ENCODE measurements around the gene STAG1. TPM values are rescaled to one million over a fixed set of nuclear protein-coding genes. Genes with fewer than 3 reads are reported as not detected.

The STAG1 gene
- polyA plus RNA-seq, 1 experiment = 30.1 TPM

- Histone ChIP-seq H3K9me3 (ENCODE audit: control insufficient read depth, insufficient read depth, low read length) (no peaks in the 10 kb centered on the region), H3K27ac (ENCODE audit: low read depth, low read length) (no peak overlapping the region), H3K4me3 (ENCODE audit: low read depth, low read length) (no peak overlapping the region), H3K27me3 (ENCODE audit: control insufficient read depth, insufficient read depth, low read length) (no peaks in the 10 kb centered on the region)
- ChIA-PET CTCF (interaction anchor here (0.7 kb wide), 1 partner anchor 159 kb away, joined by 6 read pairs; no protein-coding TSS in a partner anchor), POLR2A (interaction anchor here (0.5 to 1.0 kb wide), 2 partner anchors 144 to 240 kb away, joined by 3 to 5 read pairs; partner anchors contain the start of gene STAG1)
- no peak for TF ChIP-seq CTCF (IDR thresholded peaks at IDR 0.05; ENCODE audit: low read depth, low read length)
- DNase-seq (ENCODE audit: low read depth, low spot score) = peak; percentile 20
Observed at GRCh38 chr3:136512381-136512780, 239.8 kb downstream of the STAG1 start.

- no peak for TF ChIP-seq CTCF (IDR thresholded peaks at IDR 0.05; ENCODE audit: low read depth, low read length)
- Histone ChIP-seq H3K4me3 (ENCODE audit: low read depth, low read length) (no peak overlapping the region), H3K27me3 (ENCODE audit: control insufficient read depth, insufficient read depth, low read length) (no peaks in the 10 kb centered on the region), H3K9me3 (ENCODE audit: control insufficient read depth, insufficient read depth, low read length) (no peaks in the 10 kb centered on the region), H3K27ac (ENCODE audit: low read depth, low read length) (no peak overlapping the region)
- CTCF ChIA-PET = interaction anchor here (0.7 to 2.0 kb wide), 2 partner anchors 220 to 247 kb away, joined by 4 to 11 read pairs; partner anchors contain the start of gene STAG1
- DNase-seq (ENCODE audit: low read depth, low spot score) = no peak
- POLR2A ChIA-PET = no interaction called here
Observed at GRCh38 chr3:136505676-136506075, 246.5 kb downstream of the STAG1 start.

- POLR2A ChIA-PET = no interaction called here
- no peak for TF ChIP-seq CTCF (IDR thresholded peaks at IDR 0.05; ENCODE audit: low read depth, low read length)
- no peak overlapping the region for H3K4me3 ChIP-seq (ENCODE audit: low read depth, low read length)
- no peak for DNase-seq (ENCODE audit: low read depth, low spot score)
- CTCF ChIA-PET = no interaction called here
- H3K27ac ChIP-seq (ENCODE audit: low read depth, low read length) = no peak overlapping the region
- no peaks in the 10 kb centered on the region for H3K9me3 ChIP-seq (ENCODE audit: control insufficient read depth, insufficient read depth, low read length)
- H3K27me3 ChIP-seq (ENCODE audit: control insufficient read depth, insufficient read depth, low read length) = no peaks in the 10 kb centered on the region
Observed at GRCh38 chr3:136503056-136503455, 249.1 kb downstream of the STAG1 start.

GRCh38 chr3:136498919-136499447, 253.2 kb downstream of the STAG1 start:
- Histone ChIP-seq H3K9me3 (ENCODE audit: control insufficient read depth, insufficient read depth, low read length) (no peaks in the 10 kb centered on the region), H3K4me3 (ENCODE audit: low read depth, low read length) (no peak overlapping the region), H3K27me3 (ENCODE audit: control insufficient read depth, insufficient read depth, low read length) (no peaks in the 10 kb centered on the region), H3K27ac (ENCODE audit: low read depth, low read length) (no peak overlapping the region)
- POLR2A ChIA-PET = no interaction called here
- DNase-seq (ENCODE audit: low read depth, low spot score) = no peak
- no peak for TF ChIP-seq CTCF (IDR thresholded peaks at IDR 0.05; ENCODE audit: low read depth, low read length)
- CTCF ChIA-PET = no interaction called here

GRCh38 chr3:136495213-136495612, 257.0 kb downstream of the STAG1 start:
- no peaks in the 10 kb centered on the region for H3K9me3 ChIP-seq (ENCODE audit: control insufficient read depth, insufficient read depth, low read length)
- ChIA-PET CTCF (no interaction called here), POLR2A (no interaction called here)
- H3K27ac ChIP-seq (ENCODE audit: low read depth, low read length) = no peak overlapping the region
- no peak for DNase-seq (ENCODE audit: low read depth, low spot score)
- no peak for TF ChIP-seq CTCF (IDR thresholded peaks at IDR 0.05; ENCODE audit: low read depth, low read length)
- H3K27me3 ChIP-seq (ENCODE audit: control insufficient read depth, insufficient read depth, low read length) = no peaks in the 10 kb centered on the region
- no peak overlapping the region for H3K4me3 ChIP-seq (ENCODE audit: low read depth, low read length)

Measured in AG04450 (cell line).